Dendritic cell treated with granulocyte-macrophage colony-stimulating factor and Interleukin-4, amounts not matched to agents 40 ng/mL and 50 ng/mL, for 4 days (primary cell): ENCODE measurements around the gene CRB1.

Source experiments
- H3K27ac Mint-ChIP-seq: one replicate; pipeline ENCODE4 v1.8.0; 2022; ENCODE audit warnings: mild to moderate bottlenecking, mixed read lengths
- H3K27me3 Mint-ChIP-seq: one replicate; pipeline ENCODE4 v1.8.0; 2022; ENCODE audit warnings: mild to moderate bottlenecking, mixed read lengths
- H3K36me3 Mint-ChIP-seq: one replicate; pipeline ENCODE4 v1.8.0; 2022; ENCODE audit warnings: low read depth, mixed read lengths
- H3K4me1 Mint-ChIP-seq: one replicate; pipeline ENCODE4 v1.8.0; 2022; ENCODE audit warnings: low read depth, mixed read lengths
- H3K4me3 Mint-ChIP-seq: one replicate; pipeline ENCODE4 v1.8.0; 2022; ENCODE audit warnings: mild to moderate bottlenecking, moderate library complexity, mixed read lengths
- H3K9me3 Mint-ChIP-seq: one replicate; pipeline ENCODE4 v1.8.0; 2022; ENCODE audit warnings: mixed read lengths
- intact Hi-C: fragments of 100-400 bp; cut with micrococcal nuclease; formaldehyde crosslinking; loops from one replicate; pipeline ENCODE4 v1.15.0; 2022

Gene CRB1

DNA sequence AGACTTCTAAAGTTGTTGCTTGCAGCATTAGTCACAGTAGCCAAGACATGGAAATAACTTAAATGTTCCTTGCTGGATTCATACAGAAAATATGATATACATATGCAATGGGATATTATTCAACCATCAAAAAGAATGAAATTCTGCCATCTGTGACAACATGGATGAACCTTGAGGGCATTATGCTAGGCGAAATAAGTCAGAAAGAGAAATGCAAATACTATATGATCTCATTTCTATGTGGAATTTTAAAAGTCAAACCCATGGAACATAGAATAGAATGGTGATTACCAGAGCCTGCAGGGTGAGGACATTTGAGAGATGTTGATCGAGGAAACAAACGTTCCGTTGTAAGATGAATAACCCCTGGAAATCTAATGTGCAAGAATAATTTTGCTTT, 43.0 kb downstream of the CRB1 start:
- Mint-ChIP-seq H3K4me3 (no peak overlapping the region), H3K27me3 (no peaks in the 10 kb centered on the region), H3K9me3 (no peaks in the 10 kb centered on the region), H3K27ac (no peak overlapping the region), H3K36me3 (no peaks in the 10 kb centered on the region), H3K4me1 (no peaks in the 10 kb centered on the region)
- intact Hi-C loops = no loop called here

DNA sequence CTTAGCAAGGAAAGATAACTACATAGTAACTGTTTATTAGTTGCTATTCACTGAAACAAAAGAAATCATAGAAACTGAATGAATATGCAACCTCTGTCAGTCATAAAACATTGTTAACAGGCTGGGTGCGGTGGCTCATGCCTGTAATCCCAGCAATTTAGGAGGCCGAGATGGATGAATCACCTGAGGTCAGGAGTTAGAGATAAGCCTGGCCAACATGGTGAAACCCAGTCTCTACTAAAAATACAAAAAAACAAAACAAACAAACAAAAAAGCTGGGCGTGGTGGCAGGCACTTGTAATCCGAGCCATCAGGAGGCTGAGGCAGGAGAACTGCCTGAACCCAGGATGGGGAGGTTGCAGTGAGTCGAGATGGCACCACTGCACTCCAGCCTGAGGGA, 44.1 kb downstream of the CRB1 start:
- H3K4me3 Mint-ChIP-seq = no peak overlapping the region
- H3K9me3 Mint-ChIP-seq = no peaks in the 10 kb centered on the region
- H3K27me3 Mint-ChIP-seq = no peaks in the 10 kb centered on the region
- H3K36me3 Mint-ChIP-seq = no peaks in the 10 kb centered on the region
- H3K27ac Mint-ChIP-seq = no peak overlapping the region
- intact Hi-C loops = no loop called here
- no peaks in the 10 kb centered on the region for H3K4me1 Mint-ChIP-seq

DNA sequence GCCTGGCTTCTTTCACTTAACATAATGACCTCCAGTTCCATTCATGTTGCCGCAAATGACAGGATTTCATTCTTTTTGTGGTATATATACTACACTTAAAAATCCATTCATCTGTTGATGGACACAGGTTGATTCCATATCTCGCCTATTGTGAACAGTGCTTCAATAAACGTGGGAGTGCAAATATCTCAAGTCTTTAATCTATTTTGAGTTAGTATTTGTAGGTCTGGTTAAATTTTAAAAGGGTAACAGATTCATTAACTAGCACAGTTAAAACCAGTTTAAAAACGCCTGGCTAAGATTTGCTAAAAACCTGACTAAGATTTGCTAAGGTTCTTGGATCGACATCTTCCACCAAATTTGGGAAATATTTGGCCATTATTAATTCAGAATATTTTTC, 45.7 kb downstream of the CRB1 start:
- intact Hi-C loops = no loop called here
- Mint-ChIP-seq H3K9me3 (no peaks in the 10 kb centered on the region), H3K27me3 (no peaks in the 10 kb centered on the region), H3K4me1 (no peaks in the 10 kb centered on the region), H3K4me3 (no peak overlapping the region), H3K27ac (no peak overlapping the region), H3K36me3 (no peaks in the 10 kb centered on the region)

DNA sequence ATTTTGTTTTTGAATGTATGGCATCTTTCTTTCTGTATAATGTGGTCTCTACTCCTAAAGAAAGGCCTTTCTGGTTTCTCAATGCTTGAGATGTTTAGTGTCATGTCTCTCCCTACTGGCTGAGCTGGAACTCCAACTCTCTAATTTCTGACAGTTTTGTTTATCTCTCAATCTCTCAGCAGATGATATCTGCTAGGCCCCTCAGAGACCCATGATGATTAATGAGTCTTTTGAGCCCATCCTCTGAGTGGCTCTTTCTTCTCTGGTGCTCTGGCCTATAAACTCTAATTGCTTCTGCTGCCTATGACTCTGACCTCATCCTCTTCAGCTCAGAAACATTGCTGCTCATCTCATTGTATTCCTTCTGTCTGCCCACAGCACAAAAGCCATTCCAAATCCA, 46.6 kb downstream of the CRB1 start:
- H3K4me1 Mint-ChIP-seq = no peaks in the 10 kb centered on the region
- H3K27ac Mint-ChIP-seq = no peak overlapping the region
- no peaks in the 10 kb centered on the region for H3K9me3 Mint-ChIP-seq
- no peaks in the 10 kb centered on the region for H3K27me3 Mint-ChIP-seq
- intact Hi-C loops = no loop called here
- no peaks in the 10 kb centered on the region for H3K36me3 Mint-ChIP-seq
- no peak overlapping the region for H3K4me3 Mint-ChIP-seq

DNA sequence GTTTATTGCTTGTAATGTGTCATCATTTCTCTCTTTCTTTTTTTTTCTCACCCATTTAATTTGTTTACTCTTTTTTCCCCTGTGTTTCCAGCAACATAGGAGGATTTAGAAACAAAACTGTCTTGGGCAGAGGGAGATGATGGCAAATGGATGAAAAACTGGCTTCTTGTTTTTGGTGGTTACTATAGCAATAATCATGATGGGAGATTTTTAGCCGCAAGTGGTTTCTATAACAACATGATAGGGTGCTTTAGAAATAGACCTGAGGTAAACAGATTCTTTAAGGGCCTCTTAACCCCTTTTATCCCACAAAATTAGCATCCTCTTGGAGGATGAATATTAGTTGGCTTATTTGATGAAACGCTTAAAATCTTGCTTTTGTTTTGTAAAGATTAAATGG, 51.6 kb downstream of the CRB1 start:
- Mint-ChIP-seq H3K4me3 (no peak overlapping the region), H3K27ac (no peak overlapping the region), H3K4me1 (no peaks in the 10 kb centered on the region), H3K27me3 (no peaks in the 10 kb centered on the region), H3K9me3 (no peaks in the 10 kb centered on the region), H3K36me3 (no peaks in the 10 kb centered on the region)
- intact Hi-C loops = no loop called here

DNA sequence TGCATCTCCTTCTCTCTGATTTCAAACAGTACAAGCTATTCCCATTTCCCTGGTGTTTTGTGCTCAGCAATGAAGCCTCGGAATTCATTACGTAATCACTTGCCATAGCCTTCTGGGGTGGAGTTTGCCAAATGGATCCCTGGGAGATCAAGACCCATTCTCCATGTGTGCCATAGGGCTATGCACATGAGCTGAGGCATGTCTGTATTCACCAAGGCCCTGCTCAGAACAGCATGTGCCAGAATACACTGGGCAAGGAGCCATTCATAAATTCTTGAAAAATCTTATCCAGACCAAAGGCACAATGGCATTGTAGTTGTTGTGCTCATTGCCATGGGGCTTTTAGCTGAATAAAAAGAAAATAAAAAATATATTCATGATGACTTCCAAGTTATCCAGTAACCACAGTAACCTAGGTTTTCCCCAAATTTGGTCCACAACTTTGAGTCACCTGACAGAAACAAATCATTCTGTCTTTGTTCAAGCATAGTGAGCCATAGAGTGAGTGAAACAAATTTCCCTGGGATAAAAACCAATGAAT, 53.0 kb downstream of the CRB1 start:
- H3K4me3 Mint-ChIP-seq = no peak overlapping the region
- H3K9me3 Mint-ChIP-seq = no peaks in the 10 kb centered on the region
- no peaks in the 10 kb centered on the region for H3K36me3 Mint-ChIP-seq
- H3K27me3 Mint-ChIP-seq = no peaks in the 10 kb centered on the region
- no peaks in the 10 kb centered on the region for H3K4me1 Mint-ChIP-seq
- intact Hi-C loops = no loop called here
- H3K27ac Mint-ChIP-seq = no peak overlapping the region

DNA sequence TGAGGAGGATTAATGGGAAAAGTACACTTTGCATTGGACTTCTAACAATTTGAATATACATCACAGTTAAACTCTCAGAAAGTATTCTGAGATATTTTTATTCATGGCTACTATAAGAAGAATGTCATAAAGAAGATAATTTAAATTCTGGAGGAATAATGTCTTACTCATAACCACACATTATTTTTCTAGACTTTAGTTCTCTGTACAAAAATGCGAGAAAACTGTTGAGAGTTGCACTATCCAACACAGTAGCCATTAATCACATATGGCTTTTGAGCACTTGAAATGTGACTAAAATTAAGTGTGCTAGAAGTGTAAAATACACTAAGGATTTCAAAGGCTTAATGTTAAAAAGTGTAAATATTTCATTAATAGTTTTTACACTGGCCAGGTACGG, 53.8 kb downstream of the CRB1 start:
- Mint-ChIP-seq H3K27me3 (no peaks in the 10 kb centered on the region), H3K9me3 (no peaks in the 10 kb centered on the region)
- intact Hi-C loops = no loop called here

DNA sequence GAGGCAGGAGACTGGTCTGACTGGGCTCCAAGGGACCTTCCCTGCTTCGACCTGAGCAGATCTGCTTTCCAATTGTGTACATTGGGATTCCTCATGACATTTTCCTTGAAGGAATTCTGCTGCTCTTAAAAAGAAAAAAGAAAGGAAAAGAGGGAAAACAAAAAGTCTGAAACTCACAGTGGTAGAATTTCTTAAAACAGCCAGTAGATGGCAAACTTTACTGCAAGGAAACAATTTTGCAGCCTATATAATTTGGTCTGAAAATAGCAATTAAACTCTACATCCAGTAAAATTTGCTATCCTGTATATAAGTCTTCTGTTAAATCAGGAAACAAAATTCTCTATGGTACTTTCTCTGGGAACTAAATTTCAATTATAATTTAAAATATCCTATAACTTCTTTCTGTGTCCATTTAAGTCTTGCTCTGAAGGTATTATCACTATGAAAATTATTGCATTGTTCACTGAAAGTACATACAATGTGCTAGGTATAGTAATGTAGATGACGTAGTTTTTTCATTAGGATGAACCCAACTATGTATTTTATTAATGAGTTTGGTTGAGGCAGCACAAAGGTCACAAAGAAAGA, 59.8 kb downstream of the CRB1 start:
- Mint-ChIP-seq H3K36me3 (no peaks in the 10 kb centered on the region), H3K27ac (no peak overlapping the region), H3K27me3 (no peaks in the 10 kb centered on the region), H3K9me3 (no peaks in the 10 kb centered on the region), H3K4me1 (no peaks in the 10 kb centered on the region), H3K4me3 (no peak overlapping the region)
- intact Hi-C loops = no loop called here

More for the DNA sequence above, 53.8 kb downstream of the CRB1 start:
- H3K27ac Mint-ChIP-seq = no peak overlapping the region
- H3K36me3 Mint-ChIP-seq = no peaks in the 10 kb centered on the region
- H3K4me1 Mint-ChIP-seq = no peaks in the 10 kb centered on the region
- no peak overlapping the region for H3K4me3 Mint-ChIP-seq

DNA sequence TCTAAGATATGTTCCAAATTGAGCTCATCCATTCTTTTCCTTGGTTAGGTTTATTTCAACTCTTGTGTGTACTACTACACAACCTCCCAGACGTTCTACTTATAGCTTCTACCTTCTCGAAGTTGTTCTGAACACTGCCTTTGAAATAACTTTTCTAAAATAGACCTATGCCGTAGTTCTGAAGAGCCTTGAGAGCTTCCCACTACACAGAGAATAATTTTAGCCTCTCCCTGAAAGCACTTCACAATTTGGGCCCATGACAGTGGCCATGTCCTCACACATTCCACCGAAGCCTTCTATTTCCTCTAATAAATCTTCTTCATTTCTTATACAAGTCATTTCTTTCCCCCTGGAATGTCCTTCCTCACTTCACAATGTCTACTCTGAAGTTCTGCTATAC, 62.2 kb downstream of the CRB1 start:
- Mint-ChIP-seq H3K4me1 (no peaks in the 10 kb centered on the region), H3K27me3 (no peaks in the 10 kb centered on the region), H3K9me3 (no peaks in the 10 kb centered on the region), H3K27ac (no peak overlapping the region), H3K4me3 (no peak overlapping the region), H3K36me3 (no peaks in the 10 kb centered on the region)
- intact Hi-C loops = no loop called here

DNA sequence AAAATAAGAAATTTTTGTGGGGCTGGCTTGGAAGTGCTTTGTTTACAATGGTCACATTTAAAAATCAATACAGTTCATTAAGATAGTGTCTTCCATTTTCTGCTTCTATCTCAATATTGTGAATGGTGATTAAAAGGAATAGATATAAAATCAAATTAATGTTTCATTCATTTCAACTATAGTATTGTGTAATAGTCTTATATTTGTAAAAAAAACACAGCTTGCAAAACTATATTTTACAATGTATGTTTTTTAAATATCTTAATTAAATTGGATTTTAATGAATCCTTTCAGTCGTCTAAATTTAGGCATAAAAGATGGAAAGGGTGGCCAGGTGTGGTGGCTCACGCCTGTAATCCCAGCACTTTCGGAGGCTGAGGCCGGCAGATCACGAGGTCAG, 63.5 kb downstream of the CRB1 start:
- Mint-ChIP-seq H3K27me3 (no peaks in the 10 kb centered on the region), H3K4me3 (no peak overlapping the region), H3K36me3 (no peaks in the 10 kb centered on the region), H3K27ac (no peak overlapping the region), H3K9me3 (no peaks in the 10 kb centered on the region), H3K4me1 (no peaks in the 10 kb centered on the region)
- intact Hi-C loops = no loop called here

DNA sequence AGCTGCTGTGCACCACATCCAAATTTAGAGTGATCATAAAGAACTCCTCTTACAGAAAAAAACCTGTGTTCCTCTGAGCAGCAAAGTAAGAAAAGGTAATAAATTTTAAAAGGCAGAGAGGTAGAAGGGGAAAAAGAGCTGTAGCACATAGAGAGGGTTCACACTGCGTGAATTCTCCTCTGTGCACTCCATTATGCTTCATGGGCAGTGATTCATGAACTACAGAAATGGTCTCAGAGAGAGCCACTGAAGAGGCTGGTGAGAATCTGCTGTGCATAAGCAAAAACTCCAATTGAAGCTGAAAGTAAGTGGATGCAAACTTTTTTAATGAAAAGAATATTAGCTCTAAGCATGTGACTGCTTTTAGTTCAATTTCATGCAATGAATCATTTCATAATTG, 65.0 kb downstream of the CRB1 start:
- Mint-ChIP-seq H3K36me3 (no peaks in the 10 kb centered on the region), H3K9me3 (no peaks in the 10 kb centered on the region), H3K4me3 (no peak overlapping the region), H3K4me1 (no peaks in the 10 kb centered on the region), H3K27me3 (no peaks in the 10 kb centered on the region), H3K27ac (no peak overlapping the region)
- intact Hi-C loops = no loop called here

DNA sequence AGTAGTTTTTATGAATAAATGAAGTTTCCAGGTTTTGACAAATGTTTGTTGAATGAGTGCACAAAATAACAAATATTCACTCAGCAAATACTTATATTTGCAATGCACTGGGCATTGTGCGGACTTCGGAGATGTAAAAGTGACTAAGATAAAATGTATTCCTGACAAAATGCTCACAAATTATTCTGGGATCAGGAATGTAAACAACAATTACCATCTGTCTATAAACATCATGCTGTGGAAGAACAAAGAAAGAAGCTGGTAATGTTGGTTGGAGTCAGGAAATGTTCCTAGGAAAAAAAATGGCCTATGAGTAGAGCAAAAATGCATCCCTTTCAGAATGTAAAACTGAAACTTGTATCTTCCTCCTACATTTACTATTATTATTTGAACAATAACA, 68.5 kb downstream of the CRB1 start:
- intact Hi-C loops = no loop called here
- Mint-ChIP-seq H3K27ac (no peak overlapping the region), H3K27me3 (peaks cover 1% of the 10 kb centered on the region), H3K9me3 (no peaks in the 10 kb centered on the region), H3K4me3 (no peak overlapping the region), H3K36me3 (no peaks in the 10 kb centered on the region), H3K4me1 (no peaks in the 10 kb centered on the region)

DNA sequence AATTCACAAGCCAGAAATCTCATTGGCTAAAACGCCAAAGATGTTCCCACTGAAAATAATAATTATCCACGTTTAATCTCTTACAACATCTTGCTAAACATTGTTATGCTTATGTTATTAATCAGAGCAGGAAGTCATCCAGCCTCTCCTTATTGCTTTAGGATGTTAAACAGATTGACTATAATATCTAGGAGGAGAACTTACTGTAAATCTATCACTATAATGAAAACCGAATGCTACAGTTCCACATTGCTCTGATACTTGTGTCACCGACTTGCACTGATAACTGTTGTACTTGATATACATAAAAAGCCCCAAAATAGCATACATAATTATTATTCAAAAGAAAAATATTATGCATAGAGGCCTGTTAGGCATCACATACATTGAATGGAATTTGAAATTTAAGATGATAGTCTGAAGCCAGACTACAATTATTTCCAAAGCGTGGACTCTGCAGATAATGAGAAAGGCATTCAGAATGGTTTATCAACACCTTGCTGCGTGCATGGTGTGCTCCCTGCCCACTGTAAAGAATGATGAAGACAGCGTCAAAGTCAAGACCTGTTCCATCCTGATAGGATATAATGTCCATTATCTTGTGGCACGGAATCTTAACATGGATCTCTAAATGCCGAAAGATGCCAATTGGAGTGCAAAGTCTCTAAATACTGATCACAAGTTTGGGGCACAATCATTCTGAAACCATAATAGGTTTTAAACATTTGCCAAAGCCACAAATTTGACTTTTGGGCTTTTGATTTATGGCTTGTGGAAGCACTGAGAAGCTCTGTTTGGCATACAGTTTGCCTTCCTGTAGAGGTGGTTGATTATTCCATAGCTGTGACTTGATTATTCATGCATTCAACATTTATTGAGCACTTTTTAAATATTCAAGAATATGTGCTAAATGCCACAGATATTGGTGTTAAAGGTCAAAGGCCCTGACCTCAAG, 71.3 kb downstream of the CRB1 start:
- no peak overlapping the region for H3K27ac Mint-ChIP-seq
- intact Hi-C loops = no loop called here
- H3K9me3 Mint-ChIP-seq = no peaks in the 10 kb centered on the region
- H3K4me1 Mint-ChIP-seq = no peaks in the 10 kb centered on the region
- no peak overlapping the region for H3K4me3 Mint-ChIP-seq
- peaks cover 1% of the 10 kb centered on the region for H3K27me3 Mint-ChIP-seq
- H3K36me3 Mint-ChIP-seq = no peaks in the 10 kb centered on the region

DNA sequence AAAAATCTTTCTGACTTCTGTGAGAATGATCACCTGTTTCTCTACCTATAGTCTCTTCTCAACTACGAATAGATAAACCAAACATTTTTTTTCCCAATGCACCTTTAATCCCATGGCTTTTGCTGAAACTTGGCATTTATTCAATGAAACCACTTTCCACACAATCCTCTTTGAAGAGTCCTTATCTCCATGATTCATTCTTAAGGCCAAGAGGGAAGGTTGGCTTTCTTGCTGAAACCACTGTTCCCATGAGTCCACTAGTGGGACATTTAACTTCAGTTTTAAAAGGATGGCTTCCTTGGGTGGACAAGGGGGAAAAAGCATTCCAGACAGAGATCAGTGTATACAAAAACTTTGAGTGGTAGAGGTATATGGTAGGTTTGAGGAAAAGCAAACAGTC, 73.6 kb downstream of the CRB1 start:
- intact Hi-C loops = no loop called here
- Mint-ChIP-seq H3K9me3 (no peaks in the 10 kb centered on the region), H3K4me3 (no peak overlapping the region), H3K4me1 (no peaks in the 10 kb centered on the region), H3K27ac (no peak overlapping the region), H3K36me3 (no peaks in the 10 kb centered on the region), H3K27me3 (peaks cover 1% of the 10 kb centered on the region)
